HCT116 (cell line): ENCODE results near the gene PARVG.

Experiments used
- CEBPB ChIP-seq: IDR thresholded peaks from 2 replicates; pipeline ENCODE4 v1.6.1; 2012; ENCODE audit warnings: low read depth
- CTCF ChIP-seq, 3 experiments: fragments of 200-600 bp in 1 of 3; sonication (generic) in 1 of 3; IDR thresholded peaks in 2 of 3; conservative IDR thresholded peaks in 1 of 3; 2 replicates each; pipeline ENCODE4 v1.5.1; 2012 to 2017; ENCODE audit warnings: low read depth in 2 of 3, low read length in 2 of 3, antibody characterized with exemption in 1 of 3, borderline replicate concordance in 1 of 3, control low read depth in 1 of 3, mild to moderate bottlenecking in 1 of 3, mixed read lengths in 1 of 3, mixed run types in 1 of 3, moderate library complexity in 1 of 3; ENCODE audit not compliant: insufficient read depth in 1 of 3
- ELF1 ChIP-seq: IDR thresholded peaks from 2 replicates; pipeline ENCODE4 v1.6.1; 2012; ENCODE audit warnings: low read depth, borderline replicate concordance
- EZH2 ChIP-seq: fragments of 200-600 bp; sonication (generic); IDR thresholded peaks from 2 replicates; pipeline ENCODE4 v1.6.1; 2017; ENCODE audit warnings: antibody characterized with exemption, mixed run types
- POLR2A ChIP-seq: IDR thresholded peaks from 2 replicates; pipeline ENCODE4 v1.7.0; 2011; ENCODE audit warnings: borderline replicate concordance; ENCODE audit not compliant: insufficient read depth, insufficient read length; ENCODE audit errors: extremely low read depth
- POLR2AphosphoS5 ChIP-seq: IDR thresholded peaks from 2 replicates; pipeline ENCODE4 v1.6.1; 2011; ENCODE audit warnings: mild to moderate bottlenecking, low read depth, low read length, moderate library complexity
- SIN3A ChIP-seq: IDR thresholded peaks from 2 replicates; pipeline ENCODE4 v1.6.1; 2012; ENCODE audit warnings: low read depth
- ZNF274 ChIP-seq: fragments of 200-500 bp; sonication (Bioruptor generic); IDR thresholded peaks from 2 replicates; pipeline ENCODE4 v1.6.1; 2014; ENCODE audit warnings: mild to moderate bottlenecking, low read depth, low read length, inconsistent platforms

GRCh38 chr22:44167501-44167900 lies 13.2 kb upstream of the PARVG start:
- no peak for TF ChIP-seq CTCF (IDR thresholded peaks at IDR 0.05 in 2 of 3, conservative IDR thresholded peaks at IDR 0.05 in 1 of 3; ENCODE audit: borderline replicate concordance in 1 of 3, insufficient read depth in 1 of 3, low read depth in 2 of 3, low read length in 2 of 3)
- no peak for TF ChIP-seq POLR2A
- TF ChIP-seq EZH2, result no peak
- no peak for TF ChIP-seq POLR2AphosphoS5
- TF ChIP-seq SIN3A, result no peak
- no peak for TF ChIP-seq ELF1
- no peak for TF ChIP-seq ZNF274
- TF ChIP-seq CEBPB, result no peak
